Mesenchymal stem cell (in vitro differentiated cells and primary cell): ENCODE data around the gene TAP2. TPM values are rescaled to one million over a fixed set of nuclear protein-coding genes. Genes with fewer than 3 reads are reported as not detected.

ENCODE experiments used
- DNase-seq: peaks from one replicate; pipeline ENCODE4 v3.0.0-alpha.2; 2013
- H2AFZ ChIP-seq: one replicate; pipeline ENCODE4 v1.6.1; 2013; ENCODE audit warnings: low read depth, mild to moderate bottlenecking, control low read depth, inconsistent platforms, low read length, moderate library complexity
- H2AK5ac ChIP-seq: 2 replicates; pipeline ENCODE4 v1.6.1; 2013; ENCODE audit warnings: low read length, moderate library complexity, mild to moderate bottlenecking, inconsistent platforms; ENCODE audit not compliant: severe bottlenecking
- H2BK120ac ChIP-seq: one replicate; pipeline ENCODE4 v1.6.1; 2013; ENCODE audit warnings: low read depth, mild to moderate bottlenecking, inconsistent platforms, low read length, moderate library complexity
- H2BK12ac ChIP-seq, 2 experiments: one replicate each; pipeline ENCODE4 v1.6.1; 2013; ENCODE audit warnings: inconsistent platforms in 2 of 2, low read length in 2 of 2, mild to moderate bottlenecking in 2 of 2, moderate library complexity in 2 of 2, control low read depth in 1 of 2
- H2BK15ac ChIP-seq: one replicate; pipeline ENCODE4 v1.6.1; 2013; ENCODE audit warnings: mild to moderate bottlenecking, low read depth, inconsistent platforms; ENCODE audit not compliant: poor library complexity, severe bottlenecking
- H2BK5ac ChIP-seq: 2 replicates; pipeline ENCODE4 v1.6.1; 2013; ENCODE audit warnings: low read depth, mild to moderate bottlenecking, low read length, control low read depth, inconsistent platforms; ENCODE audit not compliant: poor library complexity, severe bottlenecking
- H3K14ac ChIP-seq, 2 experiments: one replicate each; pipeline ENCODE4 v1.6.1; 2013; ENCODE audit warnings: inconsistent platforms in 2 of 2, low read length in 2 of 2, control low read depth in 1 of 2, mild to moderate bottlenecking in 1 of 2, moderate library complexity in 1 of 2
- H3K18ac ChIP-seq, 2 experiments: one replicate each; pipeline ENCODE4 v1.6.1; 2013; ENCODE audit warnings: inconsistent platforms in 2 of 2, low read length in 2 of 2, control low read depth in 1 of 2, low read depth in 1 of 2, mild to moderate bottlenecking in 1 of 2
- H3K23ac ChIP-seq, 2 experiments: one replicate each; pipeline ENCODE4 v1.6.1; 2013; ENCODE audit warnings: inconsistent platforms in 2 of 2, low read length in 2 of 2, mild to moderate bottlenecking in 2 of 2, moderate library complexity in 2 of 2, control low read depth in 1 of 2
- H3K27ac ChIP-seq: 2 replicates; pipeline ENCODE4 v1.5.1; 2013; ENCODE audit warnings: mild to moderate bottlenecking, moderate library complexity, low read length, control low read depth, inconsistent platforms; ENCODE audit not compliant: poor library complexity, severe bottlenecking
- H3K27me3 ChIP-seq, 2 experiments: 2 replicates each; pipeline versions ENCODE4 v1.6.1 to v1.7.0; 2013; ENCODE audit warnings: low read length in 2 of 2, mild to moderate bottlenecking in 2 of 2, moderate library complexity in 2 of 2, control low read depth in 1 of 2, inconsistent platforms in 1 of 2; ENCODE audit not compliant: control insufficient read depth in 1 of 2, insufficient read depth in 1 of 2
- H3K36me3 ChIP-seq, 2 experiments: 2 replicates each; pipeline versions ENCODE4 v1.6.1 to v1.7.0; 2013; ENCODE audit warnings: low read length in 2 of 2, control low read depth in 1 of 2, inconsistent platforms in 1 of 2, low read depth in 1 of 2, mild to moderate bottlenecking in 1 of 2; ENCODE audit not compliant: insufficient read depth in 2 of 2, control insufficient read depth in 1 of 2
- H3K4ac ChIP-seq, 2 experiments: one replicate each; pipeline ENCODE4 v1.6.1; 2013; ENCODE audit warnings: inconsistent platforms in 2 of 2, low read length in 2 of 2, mild to moderate bottlenecking in 2 of 2, moderate library complexity in 2 of 2, control low read depth in 1 of 2, low read depth in 1 of 2
- H3K4me1 ChIP-seq: 2 replicates; pipeline ENCODE4 v1.6.1; 2013; ENCODE audit warnings: low read depth, low read length, control low read depth; ENCODE audit not compliant: control insufficient read depth, insufficient read depth
- H3K4me2 ChIP-seq: 2 replicates; pipeline ENCODE4 v1.6.1; 2013; ENCODE audit warnings: low read length, mild to moderate bottlenecking, inconsistent platforms; ENCODE audit not compliant: poor library complexity, severe bottlenecking
- H3K4me3 ChIP-seq, 2 experiments: 2 replicates each; pipeline versions ENCODE4 v1.5.1 to v1.7.0; 2013; ENCODE audit warnings: low read length in 2 of 2, mild to moderate bottlenecking in 2 of 2, control low read depth in 1 of 2, low read depth in 1 of 2; ENCODE audit not compliant: insufficient read depth in 1 of 2
- H3K79me1 ChIP-seq: replicated peaks from 2 replicates; pipeline ENCODE4 v1.6.1; 2013; ENCODE audit warnings: mild to moderate bottlenecking, control low read depth, low read length, inconsistent platforms; ENCODE audit not compliant: poor library complexity, severe bottlenecking
- H3K9ac ChIP-seq: 2 replicates; pipeline ENCODE4 v1.7.0; 2013; ENCODE audit warnings: mild to moderate bottlenecking, low read length, moderate library complexity
- H3K9me3 ChIP-seq: 2 replicates; pipeline ENCODE4 v1.7.0; 2013; ENCODE audit warnings: mild to moderate bottlenecking, low read length; ENCODE audit not compliant: control insufficient read depth
- H4K8ac ChIP-seq: one replicate; pipeline ENCODE4 v1.6.1; 2013; ENCODE audit warnings: inconsistent platforms, mild to moderate bottlenecking, low read length, moderate library complexity
- H4K91ac ChIP-seq: one replicate; pipeline ENCODE4 v1.6.1; 2013; ENCODE audit warnings: mild to moderate bottlenecking, low read length, inconsistent platforms
- WGBS: methylation state at CpG from one replicate; pipeline ENCODE4 v1.1.7; 2013; ENCODE audit warnings: mixed read lengths; 5-methylcytosine and 5-hydroxymethylcytosine counted together
- polyA plus RNA-seq, 2 experiments: library from polyadenylated mRNA; stranded (reverse); fragments of 200-250 nt; gene quantifications; one replicate each; pipeline ENCODE4 v1.2.3, GENCODE V29; 2013

The TAP2 gene
- polyA plus RNA-seq (2013, experiment 1 of 2), result 23.7 TPM
- 23.3 TPM for polyA plus RNA-seq (2013, experiment 2 of 2)

- 0% methylated on average over 51 of the region's 57 CpGs for whole genome bisulfite sequencing
- Histone ChIP-seq H3K18ac (peak within 1 kb of the TSS; percentile 92 to 94), H2AK5ac (no peak within 1 kb of the TSS), H4K8ac (peak within 1 kb of the TSS; percentile 93), H3K4ac (peak within 1 kb of the TSS in 1 of 2 experiments; percentile 92), H3K27ac (peak within 1 kb of the TSS; percentile 92), H3K14ac (peak within 1 kb of the TSS in 1 of 2 experiments; percentile 84), H3K36me3 (peaks cover 14 to 68% of the 10 kb centered on the region in 2 experiments), H3K4me3 (peak within 1 kb of the TSS; percentile 80 to 85), H3K9me3 (no peaks in the 10 kb centered on the region), H2BK120ac (peak within 1 kb of the TSS; percentile 21), H3K4me2 (peak within 1 kb of the TSS; percentile 73), H2BK12ac (peak within 1 kb of the TSS in 1 of 2 experiments; percentile 24), H4K91ac (peak within 1 kb of the TSS; percentile 92), H2BK5ac (no peak within 1 kb of the TSS), H2BK15ac (peak within 1 kb of the TSS; percentile 56), H3K79me1 (peaks cover 22% of the 10 kb centered on the region), H3K23ac (peak within 1 kb of the TSS in 1 of 2 experiments; percentile 75), H3K27me3 (no peaks in the 10 kb centered on the region), H2AFZ (peak within 1 kb of the TSS; percentile 94), H3K9ac (peak within 1 kb of the TSS; percentile 93), H3K4me1 (peaks cover 10% of the 10 kb centered on the region)
- DNase-seq, result peak; percentile 93
Observed at GRCh38 chr6:32838114-32838958, at the start of gene TAP2. Gene TAP2, minus strand, starts transcription at chr6:32838739. Its CDS starts 506 bp downstream, at chr6:32838233.

GRCh38 chr6:32887616-32888015 is 49.1 kb upstream of the TAP2 start:
- Histone ChIP-seq H3K4me1 (peaks cover 4% of the 10 kb centered on the region), H3K27me3 (no peaks in the 10 kb centered on the region), H3K4me2 (no peak overlapping the region), H2BK12ac (no peak overlapping the region), H3K27ac (no peak overlapping the region), H3K9ac (peak overlapping the region; percentile 54), H4K91ac (no peak overlapping the region), H3K36me3 (no peaks in the 10 kb centered on the region), H3K4me3 (no peak overlapping the region), H3K9me3 (no peaks in the 10 kb centered on the region), H2AFZ (no peak overlapping the region), H2BK120ac (no peak overlapping the region), H3K14ac (no peak overlapping the region), H2BK5ac (no peak overlapping the region), H3K79me1 (peaks cover 2% of the 10 kb centered on the region), H3K23ac (no peak overlapping the region), H3K18ac (no peak overlapping the region), H2BK15ac (no peak overlapping the region), H3K4ac (no peak overlapping the region), H2AK5ac (peak overlapping the region; percentile 77), H4K8ac (no peak overlapping the region)
- 81% methylated on average over 5 of the region's 5 CpGs for WGBS
- DNase-seq, result no peak

GRCh38 chr6:32886681-32887383 is 48.3 kb upstream of the TAP2 start:
- H3K4me3 ChIP-seq, result peak overlapping the region in 1 of 2 experiments; percentile 12
- DNase-seq, result peak; percentile 23
- H3K14ac ChIP-seq, result no peak overlapping the region
- H3K27ac ChIP-seq, result peak overlapping the region; percentile 13
- H2AFZ ChIP-seq, result no peak overlapping the region
- no peak overlapping the region for H3K18ac ChIP-seq
- no peak overlapping the region for H4K91ac ChIP-seq
- no peaks in the 10 kb centered on the region for H3K9me3 ChIP-seq
- H3K9ac ChIP-seq, result peak overlapping the region; percentile 54
- no peak overlapping the region for H2BK120ac ChIP-seq
- H3K4me2 ChIP-seq, result peak overlapping the region; percentile 42
- no peak overlapping the region for H2BK12ac ChIP-seq
- H3K27me3 ChIP-seq, result no peaks in the 10 kb centered on the region
- H3K79me1 ChIP-seq, result peaks cover 2% of the 10 kb centered on the region
- no peak overlapping the region for H3K4ac ChIP-seq
- WGBS, result 59% methylated on average over 3 of the region's 3 CpGs
- peak overlapping the region; percentile 54 for H2AK5ac ChIP-seq
- no peak overlapping the region for H2BK5ac ChIP-seq
- H3K4me1 ChIP-seq, result peaks cover 4% of the 10 kb centered on the region
- no peak overlapping the region for H4K8ac ChIP-seq
- H2BK15ac ChIP-seq, result no peak overlapping the region
- no peak overlapping the region for H3K23ac ChIP-seq
- no peaks in the 10 kb centered on the region for H3K36me3 ChIP-seq
